Astrocyte (in vitro differentiated cells and primary cell): ENCODE data around the gene CFAP91. TPM values are rescaled to one million over a fixed set of nuclear protein-coding genes. Genes with fewer than 3 reads are reported as not detected.

Source experiments
- DNase-seq: peaks from one replicate; pipeline ENCODE4 v3.0.0-alpha.2; 2010; ENCODE audit warnings: low read depth
- FAIRE-seq: peaks from 2 replicates; lab custom pipeline; 2011; peaks lifted over from hg19 to GRCh38; lab: Jason Lieb, UNC
- H2AFZ ChIP-seq: 2 replicates; pipeline ENCODE4 v1.6.0; 2012; ENCODE audit warnings: low read depth, low read length, inconsistent platforms
- H3K27ac ChIP-seq: 2 replicates; pipeline ENCODE4 v1.5.1; 2011; ENCODE audit warnings: low read depth, low read length, inconsistent platforms
- H3K27me3 ChIP-seq: 2 replicates; pipeline ENCODE4 v1.6.0; 2011; ENCODE audit warnings: low read length, inconsistent platforms; ENCODE audit not compliant: insufficient read depth
- H3K36me3 ChIP-seq: 2 replicates; pipeline ENCODE4 v1.5.1; 2011; ENCODE audit warnings: low read length, inconsistent platforms; ENCODE audit not compliant: insufficient read depth
- H3K4me1 ChIP-seq: 2 replicates; pipeline ENCODE4 v1.5.1; 2011; ENCODE audit warnings: low read length, inconsistent platforms; ENCODE audit not compliant: insufficient read depth
- H3K4me2 ChIP-seq: 2 replicates; pipeline ENCODE4 v1.6.0; 2012; ENCODE audit warnings: low read length, inconsistent platforms
- H3K4me3 ChIP-seq: 2 replicates; pipeline ENCODE4 v1.5.1; 2011; ENCODE audit warnings: low read depth, mild to moderate bottlenecking, low read length, inconsistent platforms; ENCODE audit not compliant: insufficient read depth
- H3K79me2 ChIP-seq: 2 replicates; pipeline ENCODE4 v1.6.0; 2012; ENCODE audit warnings: mild to moderate bottlenecking, low read length, inconsistent platforms; ENCODE audit not compliant: insufficient read depth
- H3K9ac ChIP-seq: 2 replicates; pipeline ENCODE4 v1.6.0; 2012; ENCODE audit warnings: mild to moderate bottlenecking, low read length, inconsistent platforms
- H3K9me3 ChIP-seq: 2 replicates; pipeline ENCODE4 v1.5.1; 2012; ENCODE audit warnings: low read depth, mild to moderate bottlenecking, low read length, inconsistent platforms; ENCODE audit not compliant: insufficient read depth
- H4K20me1 ChIP-seq: 2 replicates; pipeline ENCODE4 v1.6.0; 2012; ENCODE audit warnings: low read length, inconsistent platforms; ENCODE audit not compliant: insufficient read depth
- H3K27ac Mint-ChIP-seq: one replicate; pipeline ENCODE4 v1.8.0; 2021; ENCODE audit warnings: mild to moderate bottlenecking, mixed read lengths; ENCODE audit not compliant: unreplicated experiment
- H3K27me3 Mint-ChIP-seq: one replicate; pipeline ENCODE4 v1.8.0; 2021; ENCODE audit warnings: low read depth, mixed read lengths; ENCODE audit not compliant: unreplicated experiment
- H3K36me3 Mint-ChIP-seq: one replicate; pipeline ENCODE4 v1.8.0; 2021; ENCODE audit warnings: low read depth, mixed read lengths; ENCODE audit not compliant: unreplicated experiment
- H3K4me1 Mint-ChIP-seq: one replicate; pipeline ENCODE4 v1.8.0; 2021; ENCODE audit warnings: low read depth, mixed read lengths; ENCODE audit not compliant: unreplicated experiment
- H3K4me3 Mint-ChIP-seq: one replicate; pipeline ENCODE4 v1.8.0; 2021; ENCODE audit warnings: mild to moderate bottlenecking, moderate library complexity, mixed read lengths; ENCODE audit not compliant: unreplicated experiment
- H3K9me3 Mint-ChIP-seq: one replicate; pipeline ENCODE4 v1.8.0; 2021; ENCODE audit warnings: mild to moderate bottlenecking, mixed read lengths; ENCODE audit not compliant: unreplicated experiment
- CTCF ChIP-seq: IDR thresholded peaks from 2 replicates; pipeline ENCODE4 v1.5.1; 2011; ENCODE audit warnings: low read depth, mild to moderate bottlenecking, inconsistent platforms, low read length, moderate library complexity; ENCODE audit not compliant: insufficient read depth
- EZH2 ChIP-seq: IDR thresholded peaks from 2 replicates; pipeline ENCODE4 v1.6.1; 2012; ENCODE audit warnings: mild to moderate bottlenecking, low read length, inconsistent platforms; ENCODE audit not compliant: insufficient read depth
- total RNA-seq: library from RNA; stranded (reverse); gene quantifications from 2 replicates; pipeline ENCODE4 v1.2.1, GENCODE V29; 2021

The CFAP91 gene
- total RNA-seq, 1 donor from 2014 or later: 0.16 TPM

DNA sequence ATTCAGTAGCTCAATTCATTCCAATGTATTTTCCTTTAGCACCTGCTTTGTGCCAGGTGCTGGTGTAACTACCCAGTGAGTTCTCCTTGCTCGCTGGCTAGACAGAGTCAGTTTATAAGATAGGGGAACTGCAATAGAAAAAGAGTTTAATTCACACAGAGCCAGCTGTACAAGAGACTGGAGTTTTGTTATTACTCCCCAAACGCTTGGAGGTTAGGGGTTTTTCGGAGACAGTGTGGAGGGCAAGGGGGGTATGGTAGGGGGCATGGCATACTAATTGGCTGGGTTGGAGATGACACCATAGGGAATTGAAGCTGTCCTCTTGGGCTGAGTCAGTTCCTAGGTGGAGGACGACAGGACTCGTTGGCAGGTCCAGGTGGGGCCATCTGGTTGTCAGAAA is 5.4 kb upstream of the CFAP91 start:
- H3K27me3 ChIP-seq: no peaks in the 10 kb centered on the region
- H3K4me3 ChIP-seq: no peak overlapping the region
- Mint-ChIP-seq H3K27me3 (peaks cover 5% of the 10 kb centered on the region), H3K4me1 (no peaks in the 10 kb centered on the region), H3K4me3 (no peak overlapping the region), H3K9me3 (no peaks in the 10 kb centered on the region), H3K27ac (no peak overlapping the region), H3K36me3 (no peaks in the 10 kb centered on the region)
- no peaks in the 10 kb centered on the region for H4K20me1 ChIP-seq
- no peak overlapping the region for H3K27ac ChIP-seq
- TF ChIP-seq EZH2 (no peak), CTCF (no peak)
- H3K4me2 ChIP-seq: no peak overlapping the region
- no peak overlapping the region for H2AFZ ChIP-seq
- no peaks in the 10 kb centered on the region for H3K36me3 ChIP-seq
- H3K9ac ChIP-seq: no peak overlapping the region
- FAIRE-seq (no peak), DNase-seq (no peak)
- H3K79me2 ChIP-seq: no peaks in the 10 kb centered on the region
- H3K4me1 ChIP-seq: peaks cover 3% of the 10 kb centered on the region
- no peaks in the 10 kb centered on the region for H3K9me3 ChIP-seq

- peaks cover 14% of the 10 kb centered on the region for H3K27me3 Mint-ChIP-seq
- no peaks in the 10 kb centered on the region for H3K9me3 Mint-ChIP-seq
- no peak overlapping the region for H3K4me3 ChIP-seq
- H3K4me1 Mint-ChIP-seq: no peaks in the 10 kb centered on the region
- H3K36me3 ChIP-seq: no peaks in the 10 kb centered on the region
- peaks cover 3% of the 10 kb centered on the region for H3K27me3 ChIP-seq
- H3K4me3 Mint-ChIP-seq: no peak overlapping the region
- H3K36me3 Mint-ChIP-seq: no peaks in the 10 kb centered on the region
- H2AFZ ChIP-seq: no peak overlapping the region
- H3K4me1 ChIP-seq: peaks cover 8% of the 10 kb centered on the region
- H3K27ac ChIP-seq: no peak overlapping the region
- no peak overlapping the region for H3K4me2 ChIP-seq
- FAIRE-seq: no peak
- no peaks in the 10 kb centered on the region for H3K79me2 ChIP-seq
- DNase-seq: peak; percentile 16
- no peak overlapping the region for H3K9ac ChIP-seq
- no peak overlapping the region for H3K27ac Mint-ChIP-seq
- H3K9me3 ChIP-seq: no peaks in the 10 kb centered on the region
- no peaks in the 10 kb centered on the region for H4K20me1 ChIP-seq
- TF ChIP-seq CTCF (no peak), EZH2 (no peak)
Observed at GRCh38 chr3:119700269-119700919, 2.4 kb upstream of the CFAP91 start.
